Measurements from ENCODE around the gene ST3GAL5.

- no peak for TF ChIP-seq CTCF (IDR thresholded peaks at IDR 0.05)
- TF ChIP-seq POLR2A (IDR thresholded peaks at IDR 0.05) = no peak
These were observed 36.5 kb upstream of the ST3GAL5 start for GRCh38 chr2:85925216-85925671.

Data from adrenal gland (tissue), 5 donors.